ENCODE data around the gene ERICH4. TPM values are rescaled to one million over a fixed set of nuclear protein-coding genes. Genes with fewer than 3 reads are reported as not detected.
A peak's percentile ranks its signal among the peaks of the same experiment; 100 is the strongest.
"Not testable (repeated sequence)": the region's sequence is repeated elsewhere in the genome, so short reads cannot be mapped to it uniquely, and the experiment has no call there.

Gene ERICH4
- polyA plus RNA-seq, 1 experiment = not detected

DNA sequence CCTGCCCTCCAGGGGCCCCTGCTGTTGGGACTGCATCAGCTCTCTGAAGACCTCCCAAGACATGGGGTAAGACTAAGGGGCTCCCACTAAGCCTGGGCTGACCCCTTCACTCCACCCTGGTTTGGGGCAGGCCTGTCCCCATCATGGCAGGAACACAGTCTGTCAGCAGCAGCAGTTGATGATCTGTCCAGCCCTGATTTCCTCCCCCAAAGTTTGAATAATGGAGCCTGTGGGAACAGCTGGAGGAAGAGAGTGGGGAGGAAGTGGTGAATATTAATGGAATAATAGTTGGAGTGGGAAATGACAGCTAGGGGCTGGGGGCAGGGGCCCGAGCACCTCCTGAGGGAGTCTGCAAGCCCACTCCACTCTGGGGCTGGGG is 14.5 kb upstream of the ERICH4 start:
- no peak overlapping the region for H3K4me3 ChIP-seq (ENCODE audit: low read depth, low read length)
- no peaks in the 10 kb centered on the region for H3K27me3 ChIP-seq (ENCODE audit: control insufficient read depth, insufficient read depth, low read length)
- no peak for DNase-seq (ENCODE audit: low read depth, low spot score)
- ChIA-PET POLR2A (interaction anchor here (1.4 to 2.1 kb wide), 2 partner anchors 11 kb away, joined by 7 to 8 read pairs; partner anchors contain the start of gene DMAC2), CTCF (interaction anchor here (1.2 to 1.9 kb wide), 2 partner anchors 20 to 107 kb away, joined by 5 to 6 read pairs; no protein-coding TSS in a partner anchor)
- no peak overlapping the region for H3K27ac ChIP-seq (ENCODE audit: low read depth, low read length)
- H3K9me3 ChIP-seq (ENCODE audit: control insufficient read depth, insufficient read depth, low read length) = no peaks in the 10 kb centered on the region; the same call in 1 of the 2 replicates
- TF ChIP-seq, protein P1, sequence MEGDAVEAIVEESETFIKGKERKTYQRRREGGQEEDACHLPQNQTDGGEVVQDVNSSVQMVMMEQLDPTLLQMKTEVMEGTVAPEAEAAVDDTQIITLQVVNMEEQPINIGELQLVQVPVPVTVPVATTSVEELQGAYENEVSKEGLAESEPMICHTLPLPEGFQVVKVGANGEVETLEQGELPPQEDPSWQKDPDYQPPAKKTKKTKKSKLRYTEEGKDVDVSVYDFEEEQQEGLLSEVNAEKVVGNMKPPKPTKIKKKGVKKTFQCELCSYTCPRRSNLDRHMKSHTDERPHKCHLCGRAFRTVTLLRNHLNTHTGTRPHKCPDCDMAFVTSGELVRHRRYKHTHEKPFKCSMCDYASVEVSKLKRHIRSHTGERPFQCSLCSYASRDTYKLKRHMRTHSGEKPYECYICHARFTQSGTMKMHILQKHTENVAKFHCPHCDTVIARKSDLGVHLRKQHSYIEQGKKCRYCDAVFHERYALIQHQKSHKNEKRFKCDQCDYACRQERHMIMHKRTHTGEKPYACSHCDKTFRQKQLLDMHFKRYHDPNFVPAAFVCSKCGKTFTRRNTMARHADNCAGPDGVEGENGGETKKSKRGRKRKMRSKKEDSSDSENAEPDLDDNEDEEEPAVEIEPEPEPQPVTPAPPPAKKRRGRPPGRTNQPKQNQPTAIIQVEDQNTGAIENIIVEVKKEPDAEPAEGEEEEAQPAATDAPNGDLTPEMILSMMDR (IDR thresholded peaks at IDR 0.05; ENCODE audit: low read depth, low read length) = no peak

DNA sequence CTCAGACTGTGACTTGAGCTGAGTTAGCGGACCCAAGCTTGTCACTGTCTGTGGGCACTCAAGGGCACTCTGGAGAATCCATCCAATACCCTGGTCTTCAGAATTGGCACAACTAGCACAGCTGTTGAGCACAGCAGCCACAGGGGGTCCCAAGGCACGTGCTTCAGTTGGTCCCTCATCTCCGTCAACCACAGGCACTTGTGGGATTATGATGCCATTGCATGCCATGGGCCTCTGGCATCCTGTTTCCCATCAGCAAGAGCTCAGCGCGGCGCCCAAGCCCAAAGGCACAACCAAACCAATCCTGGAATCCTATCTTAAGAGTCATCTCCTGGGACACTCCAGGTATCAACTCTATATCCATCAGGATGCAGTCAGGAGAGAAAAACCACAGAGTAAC is 12.0 kb upstream of the ERICH4 start:
- ChIA-PET CTCF (interaction anchor here (1.7 kb wide), 1 partner anchor 109 kb away, joined by 8 read pairs; no protein-coding TSS in a partner anchor), POLR2A (interaction anchor here (1.8 kb wide), 1 partner anchor 103 kb away, joined by 4 read pairs; no protein-coding TSS in a partner anchor)
- Histone ChIP-seq H3K27me3 (ENCODE audit: control insufficient read depth, insufficient read depth, low read length) (no peaks in the 10 kb centered on the region), H3K4me3 (ENCODE audit: low read depth, low read length) (no peak overlapping the region), H3K27ac (ENCODE audit: low read depth, low read length) (no peak overlapping the region), H3K9me3 (ENCODE audit: control insufficient read depth, insufficient read depth, low read length) (no peaks in the 10 kb centered on the region)
- TF ChIP-seq, protein P1 (IDR thresholded peaks at IDR 0.05; ENCODE audit: low read depth, low read length) = no peak
- no peak for DNase-seq (ENCODE audit: low read depth, low spot score)

DNA sequence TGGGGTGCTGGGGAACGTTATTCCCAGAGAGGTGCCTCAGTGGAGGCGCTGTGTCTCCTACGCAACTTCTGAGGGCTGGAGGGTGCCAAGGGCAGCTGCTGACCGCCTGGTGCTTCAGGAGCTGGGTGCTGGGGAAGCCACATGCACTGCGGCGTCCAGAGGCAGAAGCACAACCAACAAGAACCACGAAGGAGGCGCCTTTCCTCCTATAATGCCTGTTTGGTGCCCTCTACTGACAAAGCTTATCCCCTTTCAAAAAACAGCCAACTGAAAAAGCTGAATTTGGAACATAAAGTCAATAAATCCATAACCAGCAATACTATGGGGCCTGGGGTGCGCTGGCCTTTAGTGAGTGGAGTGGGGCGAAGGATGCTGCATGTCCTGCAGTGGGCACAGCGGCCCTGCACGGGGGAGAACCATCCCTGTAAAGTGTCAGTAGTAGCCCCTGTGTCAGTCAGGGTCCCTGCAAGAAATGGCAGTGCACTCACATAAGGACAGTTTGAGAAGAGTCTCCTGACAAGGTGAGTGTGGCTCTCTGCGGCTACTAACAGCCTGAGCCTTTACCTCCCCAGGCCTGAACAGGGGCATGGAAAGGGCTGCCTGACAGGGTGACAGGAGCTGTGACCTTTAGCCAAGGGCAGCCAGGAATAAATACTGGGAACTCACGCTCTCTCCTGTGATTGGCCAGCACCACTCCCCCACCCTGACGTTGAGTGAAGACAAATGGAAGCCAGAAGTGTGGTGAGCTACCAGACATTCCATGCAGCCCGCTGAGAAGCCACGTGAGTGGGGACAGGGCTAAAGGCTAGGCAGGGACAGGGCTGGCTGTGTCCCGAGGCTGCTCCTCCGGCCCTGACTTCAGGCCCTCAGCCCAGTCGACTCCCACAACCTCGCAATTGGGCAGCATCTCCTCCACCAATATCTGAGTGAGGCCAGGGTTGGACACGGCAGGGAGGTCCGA is 11.2 kb upstream of the ERICH4 start:
- no peak overlapping the region for H3K4me3 ChIP-seq (ENCODE audit: low read depth, low read length)
- TF ChIP-seq, protein P1 (IDR thresholded peaks at IDR 0.05; ENCODE audit: low read depth, low read length) = peak; percentile 50
- H3K27me3 ChIP-seq (ENCODE audit: control insufficient read depth, insufficient read depth, low read length) = no peaks in the 10 kb centered on the region
- POLR2A ChIA-PET = interaction anchor here (1.8 kb wide), 1 partner anchor 104 kb away, joined by 4 read pairs; no protein-coding TSS in a partner anchor
- DNase-seq (ENCODE audit: low read depth, low spot score) = no peak
- H3K27ac ChIP-seq (ENCODE audit: low read depth, low read length) = no peak overlapping the region
- CTCF ChIA-PET = interaction anchor here (0.6 to 1.7 kb wide), 2 partner anchors 24 to 110 kb away, joined by 4 to 8 read pairs; no protein-coding TSS in a partner anchor
- no peaks in the 10 kb centered on the region for H3K9me3 ChIP-seq (ENCODE audit: control insufficient read depth, insufficient read depth, low read length)

DNA sequence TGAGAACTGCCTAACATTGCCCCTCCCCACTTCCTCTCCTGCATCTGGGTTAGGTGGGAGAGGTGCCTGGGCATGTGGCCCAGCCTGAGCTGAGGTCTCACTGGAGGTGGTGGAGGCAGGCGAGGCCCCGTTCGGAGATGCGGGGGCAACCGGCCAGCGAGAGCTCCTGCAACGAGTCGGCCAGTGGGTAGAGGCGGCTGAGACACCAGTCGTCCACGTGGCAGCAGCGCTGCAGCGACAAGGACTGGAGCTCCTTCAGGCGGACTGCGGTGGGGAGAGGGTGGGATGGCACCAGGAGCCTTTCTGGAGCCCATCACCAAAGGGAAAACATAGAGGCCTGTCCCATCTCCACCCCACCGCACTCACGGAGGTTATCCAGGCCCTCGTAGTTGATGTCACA is 9.8 kb upstream of the ERICH4 start:
- Histone ChIP-seq H3K4me3 (ENCODE audit: low read depth, low read length) (no peak overlapping the region), H3K27ac (ENCODE audit: low read depth, low read length) (no peak overlapping the region), H3K27me3 (ENCODE audit: control insufficient read depth, insufficient read depth, low read length) (no peaks in the 10 kb centered on the region), H3K9me3 (ENCODE audit: control insufficient read depth, insufficient read depth, low read length) (no peaks in the 10 kb centered on the region; the same call in 1 of the 2 replicates)
- CTCF ChIA-PET = no interaction called here
- DNase-seq (ENCODE audit: low read depth, low spot score) = no peak
- POLR2A ChIA-PET = interaction anchor here (1.1 kb wide), 1 partner anchor 110 kb away, joined by 3 read pairs; no protein-coding TSS in a partner anchor
- TF ChIP-seq, protein P1 (IDR thresholded peaks at IDR 0.05; ENCODE audit: low read depth, low read length) = no peak

DNA sequence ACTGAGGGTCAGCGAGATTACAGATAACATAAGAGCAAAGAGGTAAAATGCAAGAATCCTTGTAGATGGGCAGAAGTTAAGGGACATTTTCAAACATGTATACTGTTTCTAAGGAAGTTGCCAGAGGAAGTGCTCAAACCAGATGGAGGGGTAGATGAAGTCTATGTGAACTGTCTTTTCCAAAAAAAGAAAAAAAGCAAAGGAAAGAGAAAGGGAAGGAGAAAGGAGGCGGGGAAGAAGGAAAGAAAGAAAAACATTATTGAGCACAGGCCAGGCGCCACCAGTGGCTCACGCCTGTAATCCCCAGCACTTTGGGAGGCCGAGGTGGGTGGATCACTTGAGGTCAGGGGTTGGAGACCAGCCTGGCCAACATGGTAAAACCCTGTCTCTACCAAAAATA is 8.5 kb upstream of the ERICH4 start:
- Histone ChIP-seq H3K27me3 (ENCODE audit: control insufficient read depth, insufficient read depth, low read length) (no peaks in the 10 kb centered on the region), H3K9me3 (ENCODE audit: control insufficient read depth, insufficient read depth, low read length) (no peaks in the 10 kb centered on the region; the same call in 1 of the 2 replicates), H3K4me3 (ENCODE audit: low read depth, low read length) (no peak overlapping the region), H3K27ac (ENCODE audit: low read depth, low read length) (no peak overlapping the region)
- TF ChIP-seq, protein P1 (IDR thresholded peaks at IDR 0.05; ENCODE audit: low read depth, low read length) = no peak
- CTCF ChIA-PET = no interaction called here
- DNase-seq (ENCODE audit: low read depth, low spot score) = no peak
- POLR2A ChIA-PET = no interaction called here

DNA sequence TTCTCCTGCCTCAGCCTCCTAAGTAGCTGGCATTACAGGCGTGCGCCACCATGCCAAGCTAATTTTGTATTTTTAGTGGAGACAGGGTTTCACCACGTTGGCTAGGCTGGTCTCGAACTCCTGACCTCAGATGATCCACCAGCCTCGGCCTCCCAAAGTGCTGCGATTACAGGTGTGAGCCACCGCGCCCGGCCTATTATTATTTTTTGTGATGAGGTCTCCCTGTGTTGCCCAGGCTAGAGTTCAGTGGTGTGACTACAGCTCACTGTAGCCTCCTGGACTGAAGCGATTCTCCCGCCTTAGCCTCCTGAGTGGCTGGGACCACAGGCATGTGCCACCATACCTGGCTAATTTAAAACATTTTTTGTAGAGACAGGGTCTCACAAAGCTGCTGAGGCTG is 7.6 kb upstream of the ERICH4 start:
- H3K27ac ChIP-seq (ENCODE audit: low read depth, low read length); DNase-seq (ENCODE audit: low read depth, low spot score); H3K9me3 ChIP-seq (ENCODE audit: control insufficient read depth, insufficient read depth, low read length); POLR2A ChIA-PET; H3K27me3 ChIP-seq (ENCODE audit: control insufficient read depth, insufficient read depth, low read length); H3K4me3 ChIP-seq (ENCODE audit: low read depth, low read length): not testable (repeated sequence)
- CTCF ChIA-PET = interaction anchor here (0.7 kb wide), 1 partner anchor 14 kb away, joined by 3 read pairs; no protein-coding TSS in a partner anchor
